RWPE2 (cell line): ENCODE data around the gene C1QTNF1.

Experiments
- ATAC-seq: fragments of 200-7000 bp; cut with Tn5 transposase; 3 replicates; pipeline ENCODE4 v1.9.1; 2021; ENCODE audit warnings: low read depth
- DNase-seq: peaks from one replicate; pipeline ENCODE4 v3.0.0-alpha.2; 2020; ENCODE audit warnings: low spot score
- H3K27ac ChIP-seq: fragments of 450-650 bp; 2 replicates; pipeline ENCODE4 v1.5.1; 2017; ENCODE audit warnings: mild to moderate bottlenecking; ENCODE audit not compliant: poor library complexity, severe bottlenecking
- H3K27me3 ChIP-seq: fragments of 250-450 bp; sonication (Bioruptor Pico); 2 replicates; pipeline ENCODE4 v1.5.1; 2021; ENCODE audit warnings: mild to moderate bottlenecking, moderate library complexity; ENCODE audit not compliant: insufficient read depth, poor library complexity, severe bottlenecking
- H3K36me3 ChIP-seq: fragments of 250-450 bp; sonication (Bioruptor Pico); 2 replicates; pipeline ENCODE4 v1.5.1; 2020; ENCODE audit warnings: low read depth, mild to moderate bottlenecking, moderate library complexity
- H3K4me1 ChIP-seq: fragments of 250-450 bp; sonication (Bioruptor Pico); 2 replicates; pipeline ENCODE4 v1.5.1; 2021; ENCODE audit warnings: mild to moderate bottlenecking, moderate library complexity; ENCODE audit not compliant: insufficient read depth, poor library complexity, severe bottlenecking
- H3K4me3 ChIP-seq: fragments of 250-450 bp; sonication (Bioruptor Pico); 2 replicates; pipeline ENCODE4 v1.5.1; 2021; ENCODE audit warnings: mild to moderate bottlenecking, moderate library complexity; ENCODE audit not compliant: severe bottlenecking
- H3K9me3 ChIP-seq: fragments of 250-450 bp; sonication (Bioruptor Pico); 2 replicates; pipeline ENCODE4 v1.5.1; 2021; ENCODE audit warnings: mild to moderate bottlenecking, moderate library complexity; ENCODE audit not compliant: severe bottlenecking
- CTCF ChIP-seq: fragments of 450-650 bp; IDR thresholded peaks from one replicate; pipeline ENCODE4 v1.5.1; 2017; ENCODE audit warnings: mild to moderate bottlenecking, moderate library complexity; ENCODE audit not compliant: poor library complexity, severe bottlenecking

C1QTNF1 gene

GRCh38 chr17:79086609-79087427, 62.8 kb downstream of the C1QTNF1 start:
- no peak for DNase-seq
- no peak overlapping the region for H3K4me3 ChIP-seq
- H3K27ac ChIP-seq = no peak overlapping the region
- no peak for ATAC-seq
- no peaks in the 10 kb centered on the region for H3K9me3 ChIP-seq
- peaks cover 16% of the 10 kb centered on the region for H3K36me3 ChIP-seq
- no peaks in the 10 kb centered on the region for H3K27me3 ChIP-seq
- H3K4me1 ChIP-seq = no peaks in the 10 kb centered on the region
- TF ChIP-seq CTCF = no peak

GRCh38 chr17:79087428-79088143, 63.6 kb downstream of the C1QTNF1 start:
- Histone ChIP-seq H3K27me3 (no peaks in the 10 kb centered on the region), H3K27ac (no peak overlapping the region), H3K9me3 (no peaks in the 10 kb centered on the region), H3K4me3 (no peak overlapping the region), H3K4me1 (no peaks in the 10 kb centered on the region), H3K36me3 (peaks cover 9% of the 10 kb centered on the region; the same call in 1 of the 2 replicates)
- ATAC-seq (peak; percentile 68), DNase-seq (no peak)
- TF ChIP-seq CTCF = peak; percentile 88

- Histone ChIP-seq H3K27me3 (no peaks in the 10 kb centered on the region), H3K27ac (no peak overlapping the region), H3K4me3 (no peak overlapping the region), H3K4me1 (no peaks in the 10 kb centered on the region), H3K36me3 (peaks cover 4% of the 10 kb centered on the region; the same call in 1 of the 2 replicates), H3K9me3 (no peaks in the 10 kb centered on the region)
- no peak for TF ChIP-seq CTCF
- no peak for ATAC-seq
- no peak for DNase-seq
Measured at GRCh38 chr17:79088247-79088996, 64.5 kb downstream of the C1QTNF1 start.

- H3K27ac ChIP-seq = no peak overlapping the region
- no peaks in the 10 kb centered on the region for H3K9me3 ChIP-seq
- DNase-seq (no peak), ATAC-seq (no peak)
- H3K36me3 ChIP-seq = no peaks in the 10 kb centered on the region
- no peaks in the 10 kb centered on the region for H3K4me1 ChIP-seq
- no peak for TF ChIP-seq CTCF
- no peak overlapping the region for H3K4me3 ChIP-seq
- no peaks in the 10 kb centered on the region for H3K27me3 ChIP-seq
Measured at GRCh38 chr17:79088997-79089328, 65.0 kb downstream of the C1QTNF1 start.
